Glutamatergic neuron (in vitro differentiated cells): ENCODE measurements around the gene RRAS2. TPM values are rescaled to one million over a fixed set of nuclear protein-coding genes. Genes with fewer than 3 reads are reported as not detected.

ENCODE experiments used
- DNase-seq: peaks from one replicate; pipeline ENCODE4 v3.0.0; 2022
- H3K27ac Mint-ChIP-seq: one replicate; pipeline ENCODE4 v1.8.0; 2020; ENCODE audit warnings: mild to moderate bottlenecking, mixed read lengths, inconsistent platforms; ENCODE audit not compliant: unreplicated experiment
- H3K27me3 Mint-ChIP-seq: one replicate; pipeline ENCODE4 v1.8.0; 2020; ENCODE audit warnings: mild to moderate bottlenecking, moderate library complexity, mixed read lengths, inconsistent platforms; ENCODE audit not compliant: unreplicated experiment
- H3K36me3 Mint-ChIP-seq: one replicate; pipeline ENCODE4 v1.8.0; 2020; ENCODE audit warnings: mild to moderate bottlenecking, mixed read lengths, inconsistent platforms; ENCODE audit not compliant: unreplicated experiment
- H3K4me1 Mint-ChIP-seq: one replicate; pipeline ENCODE4 v1.8.0; 2020; ENCODE audit warnings: mild to moderate bottlenecking, low read depth, mixed read lengths, inconsistent platforms; ENCODE audit not compliant: unreplicated experiment
- H3K4me3 Mint-ChIP-seq: one replicate; pipeline ENCODE4 v1.8.0; 2020; ENCODE audit warnings: mild to moderate bottlenecking, mixed read lengths, inconsistent platforms; ENCODE audit not compliant: unreplicated experiment
- H3K9me3 Mint-ChIP-seq: one replicate; pipeline ENCODE4 v1.8.0; 2020; ENCODE audit warnings: mild to moderate bottlenecking, moderate library complexity, mixed read lengths, inconsistent platforms; ENCODE audit not compliant: unreplicated experiment
- total RNA-seq: library from RNA; stranded (reverse); fragmentation: NEBNext Ultra II Directional; extraction: Animal tissue kit (Norgen Biotek cat#: 25700); gene quantifications from one replicate; pipeline ENCODE4 v1.2.1, GENCODE V29; 2021; ENCODE audit not compliant: unreplicated experiment
- TF ChIP-seq, protein P1 (sequence below): fragments of 200-600 bp; sonication (generic); IDR thresholded peaks from one replicate; pipeline ENCODE4 v1.5.0; 2021; ENCODE audit not compliant: partially characterized antibody, unreplicated experiment

Gene RRAS2
- total RNA-seq, 1 donor from 2014 or later, result 20.8 TPM

DNA sequence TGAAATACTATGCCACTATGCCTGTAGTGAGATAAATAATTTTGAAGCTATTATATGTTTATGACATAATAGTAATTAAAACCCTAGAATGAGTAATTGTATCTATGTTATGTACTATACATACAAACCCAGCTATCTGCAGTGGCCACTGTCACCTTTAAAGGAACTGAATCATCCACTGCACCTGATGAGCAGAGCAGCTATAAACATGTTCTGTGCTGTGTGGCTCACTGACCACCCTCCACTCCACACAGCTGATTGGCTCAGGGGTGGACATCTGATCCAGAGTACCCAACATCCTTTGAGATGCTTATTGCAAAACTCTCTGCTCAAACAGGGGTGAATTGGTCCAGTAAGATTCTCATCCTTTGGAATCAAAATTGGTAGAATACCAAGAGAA, 19.2 kb upstream of the RRAS2 start:
- no peak for DNase-seq
- no peaks in the 10 kb centered on the region for H3K9me3 Mint-ChIP-seq
- TF ChIP-seq, protein P1, sequence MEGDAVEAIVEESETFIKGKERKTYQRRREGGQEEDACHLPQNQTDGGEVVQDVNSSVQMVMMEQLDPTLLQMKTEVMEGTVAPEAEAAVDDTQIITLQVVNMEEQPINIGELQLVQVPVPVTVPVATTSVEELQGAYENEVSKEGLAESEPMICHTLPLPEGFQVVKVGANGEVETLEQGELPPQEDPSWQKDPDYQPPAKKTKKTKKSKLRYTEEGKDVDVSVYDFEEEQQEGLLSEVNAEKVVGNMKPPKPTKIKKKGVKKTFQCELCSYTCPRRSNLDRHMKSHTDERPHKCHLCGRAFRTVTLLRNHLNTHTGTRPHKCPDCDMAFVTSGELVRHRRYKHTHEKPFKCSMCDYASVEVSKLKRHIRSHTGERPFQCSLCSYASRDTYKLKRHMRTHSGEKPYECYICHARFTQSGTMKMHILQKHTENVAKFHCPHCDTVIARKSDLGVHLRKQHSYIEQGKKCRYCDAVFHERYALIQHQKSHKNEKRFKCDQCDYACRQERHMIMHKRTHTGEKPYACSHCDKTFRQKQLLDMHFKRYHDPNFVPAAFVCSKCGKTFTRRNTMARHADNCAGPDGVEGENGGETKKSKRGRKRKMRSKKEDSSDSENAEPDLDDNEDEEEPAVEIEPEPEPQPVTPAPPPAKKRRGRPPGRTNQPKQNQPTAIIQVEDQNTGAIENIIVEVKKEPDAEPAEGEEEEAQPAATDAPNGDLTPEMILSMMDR, result no peak
- no peaks in the 10 kb centered on the region for H3K36me3 Mint-ChIP-seq
- peaks cover 4% of the 10 kb centered on the region for H3K27me3 Mint-ChIP-seq
- H3K27ac Mint-ChIP-seq, result no peak overlapping the region
- H3K4me1 Mint-ChIP-seq, result no peaks in the 10 kb centered on the region
- no peak overlapping the region for H3K4me3 Mint-ChIP-seq

DNA sequence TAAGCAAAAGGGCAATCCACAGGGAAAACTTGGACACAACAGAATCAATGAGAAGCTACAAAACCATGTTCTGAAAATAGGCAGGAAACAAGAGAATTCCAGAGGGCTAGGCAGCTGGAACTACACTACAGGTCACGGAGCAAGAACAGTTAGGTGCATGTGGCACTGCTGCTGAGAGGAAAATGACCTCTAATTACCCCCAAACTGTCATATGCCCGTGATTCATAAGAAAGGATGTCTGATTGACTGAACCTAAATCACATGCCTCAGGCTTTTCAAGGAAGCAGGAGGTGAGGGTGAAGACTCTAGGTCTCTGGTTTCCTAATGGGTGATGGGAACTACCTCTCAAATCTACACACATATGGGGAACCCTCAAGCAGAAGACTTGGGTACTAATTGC, 17.9 kb upstream of the RRAS2 start:
- no peaks in the 10 kb centered on the region for H3K4me1 Mint-ChIP-seq
- TF ChIP-seq, protein P1, result no peak
- DNase-seq, result no peak
- H3K27ac Mint-ChIP-seq, result no peak overlapping the region
- peaks cover 2% of the 10 kb centered on the region for H3K27me3 Mint-ChIP-seq
- no peaks in the 10 kb centered on the region for H3K9me3 Mint-ChIP-seq
- no peaks in the 10 kb centered on the region for H3K36me3 Mint-ChIP-seq
- H3K4me3 Mint-ChIP-seq, result no peak overlapping the region

DNA sequence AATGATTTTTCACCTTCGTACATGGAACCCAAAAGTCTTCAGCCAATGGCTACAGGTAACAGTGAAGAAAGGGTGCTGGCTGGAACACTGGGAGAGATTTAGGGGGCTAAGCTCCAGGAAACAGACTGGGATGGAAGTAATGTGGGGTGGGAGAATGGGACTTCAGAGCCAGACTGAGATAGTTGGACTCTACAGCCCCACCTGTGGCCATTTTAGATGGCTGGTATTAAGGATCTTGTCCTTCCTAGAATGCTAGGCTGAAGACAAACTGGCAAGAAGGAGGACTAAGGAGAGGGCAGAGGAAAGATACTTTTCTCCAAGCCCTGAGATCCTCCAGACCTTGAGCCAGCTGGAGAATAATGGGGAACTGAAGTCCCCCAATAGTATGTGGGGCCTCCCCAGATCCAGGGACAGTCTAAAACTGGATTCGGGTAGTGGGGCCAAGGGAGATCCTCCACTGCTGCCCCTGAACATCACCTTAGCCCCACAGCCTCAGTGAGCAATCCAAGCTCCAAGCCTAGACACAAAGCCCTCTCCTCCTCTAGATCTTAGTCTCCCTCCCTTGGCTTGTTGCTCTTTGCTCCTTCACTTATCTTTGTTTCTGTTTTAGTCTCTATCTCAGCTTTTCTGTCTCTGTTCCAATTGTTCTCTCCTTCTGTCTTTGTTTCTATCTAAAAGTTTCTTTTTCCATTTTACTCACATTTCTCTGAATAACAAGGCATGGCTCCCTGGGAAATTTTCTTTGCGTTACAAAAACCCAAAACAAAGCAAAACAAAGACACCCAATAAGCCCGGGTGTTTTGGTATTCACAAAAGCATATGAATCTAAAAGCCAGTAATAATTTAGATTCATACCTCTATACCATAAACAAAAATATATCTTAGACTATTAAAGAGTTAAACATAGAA, 16.2 kb upstream of the RRAS2 start:
- no peaks in the 10 kb centered on the region for H3K36me3 Mint-ChIP-seq
- no peak overlapping the region for H3K4me3 Mint-ChIP-seq
- peaks cover 2% of the 10 kb centered on the region for H3K27me3 Mint-ChIP-seq
- no peak for DNase-seq
- no peaks in the 10 kb centered on the region for H3K4me1 Mint-ChIP-seq
- no peak overlapping the region for H3K27ac Mint-ChIP-seq
- TF ChIP-seq, protein P1, result peak; percentile 14
- H3K9me3 Mint-ChIP-seq, result no peaks in the 10 kb centered on the region

DNA sequence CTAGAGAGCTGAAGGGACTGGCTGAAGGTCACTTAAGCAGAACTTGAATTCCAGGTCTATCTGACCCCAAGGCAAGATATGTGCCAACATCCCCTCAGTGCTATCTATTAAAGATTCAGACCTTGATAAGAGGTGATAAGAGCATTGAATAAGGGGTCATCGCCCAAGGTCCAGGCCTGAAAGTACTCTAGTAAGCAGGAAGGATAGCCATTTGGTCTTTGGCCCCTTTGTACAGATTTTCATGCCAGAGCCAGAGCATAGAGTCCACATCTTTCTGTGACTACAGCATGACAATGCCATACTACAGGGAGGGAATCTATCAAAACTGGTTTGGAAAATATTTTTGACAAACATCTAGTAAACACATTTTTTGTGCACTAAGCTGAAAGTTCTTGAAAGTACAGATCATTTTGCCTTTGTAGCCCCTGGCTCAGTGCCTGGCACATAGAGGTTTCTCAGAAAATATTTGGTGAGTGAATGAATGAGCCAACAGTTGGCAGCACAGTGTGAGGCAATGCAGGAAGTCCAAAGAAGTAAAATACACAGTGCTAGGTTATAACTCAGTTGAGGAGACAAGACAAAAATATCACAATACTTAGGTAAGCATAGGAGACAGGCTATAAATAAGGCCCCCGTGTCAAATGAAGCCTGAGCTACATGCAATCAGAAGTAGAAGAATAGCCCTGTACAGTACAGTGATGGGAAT, 15.1 kb upstream of the RRAS2 start:
- Mint-ChIP-seq H3K9me3 (no peaks in the 10 kb centered on the region), H3K4me3 (no peak overlapping the region), H3K36me3 (no peaks in the 10 kb centered on the region), H3K27me3 (peaks cover 4% of the 10 kb centered on the region), H3K27ac (no peak overlapping the region), H3K4me1 (peaks cover 7% of the 10 kb centered on the region)
- DNase-seq, result no peak
- TF ChIP-seq, protein P1, result no peak

DNA sequence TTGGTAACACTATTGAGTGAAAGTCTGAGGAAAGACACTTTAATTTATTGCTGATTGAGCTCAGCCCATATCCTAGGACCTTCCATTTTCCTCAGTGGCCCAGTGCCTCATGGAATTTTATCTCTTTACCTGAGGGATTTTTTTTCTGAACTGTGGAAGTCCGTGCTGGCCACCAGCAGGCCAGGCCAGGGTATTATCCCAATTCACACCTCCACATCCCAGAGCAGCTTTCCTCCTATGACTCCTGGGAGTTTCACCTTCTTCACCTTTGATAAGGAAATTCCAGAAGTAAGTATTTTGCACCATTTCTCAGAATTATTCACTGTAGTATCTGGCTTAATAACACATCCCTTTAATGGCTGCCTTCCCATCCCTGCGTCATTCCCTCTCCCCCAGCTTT, 13.0 kb upstream of the RRAS2 start:
- Mint-ChIP-seq H3K36me3 (no peaks in the 10 kb centered on the region), H3K9me3 (no peaks in the 10 kb centered on the region), H3K27ac (no peak overlapping the region), H3K4me3 (no peak overlapping the region), H3K4me1 (peaks cover 9% of the 10 kb centered on the region), H3K27me3 (peaks cover 2% of the 10 kb centered on the region)
- DNase-seq, result no peak
- TF ChIP-seq, protein P1, result no peak
